Measurements from ENCODE around the gene PCDH7. TPM values are rescaled to one million over a fixed set of nuclear protein-coding genes. Genes with fewer than 3 reads are reported as not detected.
A peak's percentile ranks its signal among the peaks of the same experiment; 100 is the strongest.

PCDH7 gene
- total RNA-seq, 4 donors from 2014 or later = 225 to 364 (median 314) TPM

- H3K4me3 ChIP-seq = peak overlapping the region; percentile 84 to 88
- peaks cover 0 to 41% (median 0%) of the 10 kb centered on the region in 3 donors for H3K4me1 ChIP-seq
- no CpG with 5 or more reads among the region's 77 CpGs for WGBS, 2 donors (ENCODE audit: low coverage in 1 of 2)
- peak overlapping the region; percentile 16 to 87 (median 84) for H3K27ac ChIP-seq
- no peaks in the 10 kb centered on the region for H3K9me3 ChIP-seq
- H3K36me3 ChIP-seq = no peaks in the 10 kb centered on the region
- H3K27me3 ChIP-seq = peaks cover 16% of the 10 kb centered on the region
- no peak for ATAC-seq
- TF ChIP-seq POLR2A (IDR thresholded peaks at IDR 0.05) (no peak), POLR2AphosphoS5 (IDR thresholded peaks at IDR 0.05) (no peak), CTCF (IDR thresholded peaks at IDR 0.05) (no peak), EP300 (IDR thresholded peaks at IDR 0.05) (no peak)
These were observed 2.4 kb downstream of the PCDH7 start for GRCh38 chr4:30722359-30723200.

- Histone ChIP-seq H3K4me3 (peak overlapping the region; percentile 84 to 88), H3K27ac (peak overlapping the region in 3 of 4 donors; percentile 81 to 87 (median 86)), H3K9me3 (no peaks in the 10 kb centered on the region), H3K36me3 (no peaks in the 10 kb centered on the region), H3K27me3 (peaks cover 16% of the 10 kb centered on the region), H3K4me1 (peaks cover 0 to 33% (median 0%) of the 10 kb centered on the region in 3 donors)
- 5 to 15% methylated on average over 7 to 12 of the region's 15 CpGs for WGBS, 2 donors (ENCODE audit: low coverage in 1 of 2)
- TF ChIP-seq EP300 (IDR thresholded peaks at IDR 0.05) = no peak
- no peak for TF ChIP-seq POLR2A (IDR thresholded peaks at IDR 0.05)
- no peak for TF ChIP-seq CTCF (IDR thresholded peaks at IDR 0.05)
- TF ChIP-seq POLR2AphosphoS5 (IDR thresholded peaks at IDR 0.05) = no peak
- ATAC-seq = no peak
These were observed 3.2 kb downstream of the PCDH7 start for GRCh38 chr4:30723201-30723955.

- ATAC-seq = no peak
- peak overlapping the region; percentile 84 to 88 for H3K4me3 ChIP-seq
- TF ChIP-seq POLR2A (IDR thresholded peaks at IDR 0.05) = no peak
- TF ChIP-seq CTCF (IDR thresholded peaks at IDR 0.05) = no peak
- no peak for TF ChIP-seq EP300 (IDR thresholded peaks at IDR 0.05)
- TF ChIP-seq POLR2AphosphoS5 (IDR thresholded peaks at IDR 0.05) = no peak
- peaks cover 0 to 27% (median 0%) of the 10 kb centered on the region in 3 donors for H3K4me1 ChIP-seq
- WGBS, 2 donors (ENCODE audit: low coverage in 1 of 2) = 40% methylated on average over 4 of the region's 4 CpGs; no CpG with 5 or more reads in 1 of the 2 donors
- H3K27ac ChIP-seq = peak overlapping the region in 3 of 4 donors; percentile 33 to 86 (median 81)
- H3K36me3 ChIP-seq = no peaks in the 10 kb centered on the region
- H3K9me3 ChIP-seq = no peaks in the 10 kb centered on the region
- peaks cover 16% of the 10 kb centered on the region for H3K27me3 ChIP-seq
These were observed 4.1 kb downstream of the PCDH7 start for GRCh38 chr4:30724247-30724646.

- no peaks in the 10 kb centered on the region for H3K36me3 ChIP-seq
- H3K4me1 ChIP-seq = peaks cover 0 to 29% (median 0%) of the 10 kb centered on the region in 3 donors
- H3K27me3 ChIP-seq = peaks cover 16% of the 10 kb centered on the region
- WGBS, 2 donors (ENCODE audit: low coverage in 1 of 2) = 20 to 30% methylated on average over 2 of the region's 2 CpGs
- TF ChIP-seq CTCF (IDR thresholded peaks at IDR 0.05) = no peak
- no peak for ATAC-seq
- H3K9me3 ChIP-seq = no peaks in the 10 kb centered on the region
- peak overlapping the region in 1 of 4 donors; percentile 24 for H3K27ac ChIP-seq
- peak overlapping the region; percentile 84 to 88 for H3K4me3 ChIP-seq
These were observed 5.4 kb downstream of the PCDH7 start for GRCh38 chr4:30725562-30725961.

Measured in gastroesophageal sphincter (tissue), 4 donors.